ENCODE data around the gene RBM47.

- no peak for TF ChIP-seq CTCF (conservative IDR thresholded peaks at IDR 0.05; ENCODE audit: low read depth, low read length)
- no peak for TF ChIP-seq EZH2 (IDR thresholded peaks at IDR 0.05; ENCODE audit: borderline replicate concordance, low read depth, low read length, poor library complexity, severe bottlenecking)
These were observed 41.8 kb downstream of the RBM47 start for GRCh38 chr4:40587826-40588225.
